Measurements from ENCODE around the gene FMNL2. TPM values are rescaled to one million over a fixed set of nuclear protein-coding genes. Genes with fewer than 3 reads are reported as not detected.

The FMNL2 gene
- total and polyA plus RNA-seq, 2 experiments from 2014 or later: 4.4 to 18.6 TPM

- peaks cover 12% of the 10 kb centered on the region; the same call in 1 of the 2 replicates for H3F3A ChIP-seq (ENCODE audit: insufficient read depth)
- 90 to 91% methylated on average over 2 of the region's 2 CpGs for WGBS, 2 experiments (ENCODE audit: low coverage in 1 of 2, low lambda C conversion rate in 2 of 2, missing lambda C conversion rate in 2 of 2)
- no peak overlapping the region for H3K27ac ChIP-seq
- peaks cover 16% of the 10 kb centered on the region; the same call in 1 of the 2 replicates for H3K4me1 ChIP-seq (ENCODE audit: insufficient read depth)
- H4K20me1 ChIP-seq (ENCODE audit: insufficient read depth): no peaks in the 10 kb centered on the region
- H3K36me3 ChIP-seq (ENCODE audit: low read depth): no peaks in the 10 kb centered on the region
- H3K9me2 ChIP-seq (ENCODE audit: insufficient read depth): no peaks in the 10 kb centered on the region
- H3K27me3 ChIP-seq (replicated peaks; ENCODE audit: insufficient read depth): no peaks in the 10 kb centered on the region
- TF ChIP-seq EZH2 (IDR thresholded peaks at IDR 0.05; ENCODE audit: insufficient read depth, poor library complexity, severe bottlenecking): no peak
- no peak for TF ChIP-seq EZH2phosphoT487 (IDR thresholded peaks at IDR 0.05; ENCODE audit: insufficient read depth, low read depth)
- H3K4me2 ChIP-seq (ENCODE audit: unreplicated experiment): no peak overlapping the region
- in situ Hi-C loops (cut with MboI): no loop called here
- H3K9ac ChIP-seq: no peak overlapping the region
- no peaks in the 10 kb centered on the region for H3K9me3 ChIP-seq (ENCODE audit: low read depth)
- peaks cover 84% of the 10 kb centered on the region for H3K79me2 ChIP-seq (ENCODE audit: insufficient read depth)
- no peak overlapping the region for H3K4me3 ChIP-seq
- no peak for DNase-seq
- no peak overlapping the region for H2AFZ ChIP-seq
Observed at GRCh38 chr2:152339556-152340286, 4.7 kb downstream of the FMNL2 start.

- H3K79me2 ChIP-seq (ENCODE audit: insufficient read depth): peaks cover 98% of the 10 kb centered on the region
- H3K4me2 ChIP-seq (ENCODE audit: unreplicated experiment): no peak overlapping the region
- DNase-seq: no peak
- no peak overlapping the region for H2AFZ ChIP-seq
- WGBS, 2 experiments (ENCODE audit: low coverage in 1 of 2, low lambda C conversion rate in 2 of 2, missing lambda C conversion rate in 2 of 2): 94 to 99% methylated on average over 4 of the region's 4 CpGs
- H3K27ac ChIP-seq: no peak overlapping the region
- TF ChIP-seq EZH2 (IDR thresholded peaks at IDR 0.05; ENCODE audit: insufficient read depth, poor library complexity, severe bottlenecking): no peak
- TF ChIP-seq EZH2phosphoT487 (IDR thresholded peaks at IDR 0.05; ENCODE audit: insufficient read depth, low read depth): no peak
- no peak overlapping the region for H3K9ac ChIP-seq
- no peaks in the 10 kb centered on the region for H3K27me3 ChIP-seq (replicated peaks; ENCODE audit: insufficient read depth)
- H3K9me3 ChIP-seq (ENCODE audit: low read depth): no peaks in the 10 kb centered on the region
- H3F3A ChIP-seq (ENCODE audit: insufficient read depth): peaks cover 5% of the 10 kb centered on the region; the same call in 1 of the 2 replicates
- no peak overlapping the region for H3K4me3 ChIP-seq
- H3K9me2 ChIP-seq (ENCODE audit: insufficient read depth): no peaks in the 10 kb centered on the region
- no peaks in the 10 kb centered on the region for H3K36me3 ChIP-seq (ENCODE audit: low read depth)
- peaks cover 12% of the 10 kb centered on the region for H3K4me1 ChIP-seq (ENCODE audit: insufficient read depth)
- in situ Hi-C loops (cut with MboI): no loop called here
- no peaks in the 10 kb centered on the region for H4K20me1 ChIP-seq (ENCODE audit: insufficient read depth)
Observed at GRCh38 chr2:152342259-152343046, 7.5 kb downstream of the FMNL2 start.

DNA sequence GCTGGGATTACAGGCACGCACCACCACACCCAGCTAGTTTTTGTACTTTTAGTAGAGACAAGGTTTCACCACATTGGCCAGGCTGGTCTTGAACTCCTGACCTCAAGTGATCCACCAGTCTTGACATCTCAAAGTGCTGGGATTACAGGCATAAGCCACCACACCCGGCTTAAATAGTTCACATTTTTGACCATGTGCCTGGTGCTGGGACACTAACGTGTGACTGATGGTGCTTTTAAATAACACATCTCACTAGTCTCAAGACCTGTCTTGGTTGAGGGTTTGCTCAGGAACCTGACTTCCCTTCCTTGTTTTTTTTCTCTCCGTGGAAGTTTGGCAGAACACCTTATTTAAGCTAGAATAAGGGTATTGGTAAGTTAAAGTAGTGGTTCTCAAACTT, 8.5 kb downstream of the FMNL2 start:
- Histone ChIP-seq H4K20me1 (ENCODE audit: insufficient read depth) (no peaks in the 10 kb centered on the region), H3K9me3 (ENCODE audit: low read depth) (no peaks in the 10 kb centered on the region), H3K4me1 (ENCODE audit: insufficient read depth) (peaks cover 9% of the 10 kb centered on the region), H3K27me3 (replicated peaks; ENCODE audit: insufficient read depth) (no peaks in the 10 kb centered on the region), H3F3A (ENCODE audit: insufficient read depth) (no peaks in the 10 kb centered on the region; the same call in 1 of the 2 replicates), H3K79me2 (ENCODE audit: insufficient read depth) (peaks cover 98% of the 10 kb centered on the region), H2AFZ (no peak overlapping the region), H3K36me3 (ENCODE audit: low read depth) (no peaks in the 10 kb centered on the region), H3K9ac (no peak overlapping the region), H3K4me3 (no peak overlapping the region), H3K9me2 (ENCODE audit: insufficient read depth) (no peaks in the 10 kb centered on the region), H3K27ac (no peak overlapping the region), H3K4me2 (ENCODE audit: unreplicated experiment) (no peak overlapping the region)
- DNase-seq: no peak
- WGBS, 2 experiments (ENCODE audit: low coverage in 1 of 2, low lambda C conversion rate in 2 of 2, missing lambda C conversion rate in 2 of 2): 66 to 70% methylated on average over 4 of the region's 4 CpGs
- in situ Hi-C loops (cut with MboI): no loop called here
- TF ChIP-seq EZH2 (IDR thresholded peaks at IDR 0.05; ENCODE audit: insufficient read depth, poor library complexity, severe bottlenecking): no peak
- TF ChIP-seq EZH2phosphoT487 (IDR thresholded peaks at IDR 0.05; ENCODE audit: insufficient read depth, low read depth): no peak

DNA sequence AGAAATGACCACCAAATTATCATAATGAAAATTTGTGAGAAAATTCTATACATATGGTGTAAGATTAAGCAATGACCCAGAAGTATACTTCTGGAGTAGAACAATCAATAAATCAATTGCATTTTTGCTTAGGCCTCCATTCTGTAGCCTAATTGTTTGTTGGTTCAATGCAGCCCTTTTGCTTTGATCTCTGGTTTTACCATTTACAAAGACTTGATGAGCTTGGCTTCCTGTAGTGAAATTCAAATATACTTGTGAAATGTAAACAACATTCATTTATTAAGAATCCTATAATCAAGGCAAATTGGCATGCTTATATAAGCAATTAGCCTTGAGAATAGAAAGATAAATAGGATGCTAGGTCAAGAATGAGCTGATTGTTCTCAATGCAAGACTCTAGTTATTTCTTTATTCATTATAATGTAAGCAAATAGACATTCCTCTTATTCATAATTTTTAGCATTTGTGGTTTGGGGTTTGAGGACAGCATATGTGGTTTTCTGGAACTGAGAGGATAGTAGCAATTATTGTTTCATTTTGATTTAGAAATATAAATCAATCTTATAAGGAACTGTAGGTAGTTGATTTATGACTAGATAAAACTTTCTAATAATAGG, 9.7 kb downstream of the FMNL2 start:
- H3K4me1 ChIP-seq (ENCODE audit: insufficient read depth): peaks cover 8% of the 10 kb centered on the region
- H3K9me2 ChIP-seq (ENCODE audit: insufficient read depth): no peaks in the 10 kb centered on the region
- H3K9me3 ChIP-seq (ENCODE audit: low read depth): no peaks in the 10 kb centered on the region
- no peaks in the 10 kb centered on the region for H4K20me1 ChIP-seq (ENCODE audit: insufficient read depth)
- H3F3A ChIP-seq (ENCODE audit: insufficient read depth): no peaks in the 10 kb centered on the region; the same call in 1 of the 2 replicates
- H3K4me2 ChIP-seq (ENCODE audit: unreplicated experiment): no peak overlapping the region
- DNase-seq: no peak
- peaks cover 94% of the 10 kb centered on the region for H3K79me2 ChIP-seq (ENCODE audit: insufficient read depth)
- TF ChIP-seq EZH2phosphoT487 (IDR thresholded peaks at IDR 0.05; ENCODE audit: insufficient read depth, low read depth): no peak
- H3K36me3 ChIP-seq (ENCODE audit: low read depth): no peaks in the 10 kb centered on the region
- no peak overlapping the region for H3K4me3 ChIP-seq
- in situ Hi-C loops (cut with MboI): no loop called here
- H3K27me3 ChIP-seq (replicated peaks; ENCODE audit: insufficient read depth): no peaks in the 10 kb centered on the region
- H3K27ac ChIP-seq: no peak overlapping the region
- no peak overlapping the region for H3K9ac ChIP-seq
- H2AFZ ChIP-seq: no peak overlapping the region
